PFSK-1 (cell line): Measurements from ENCODE around the gene PANX1.

Source experiments
- FOXP2 ChIP-seq: optimal IDR thresholded peaks from 2 replicates; pipeline ENCODE3; 2011; ENCODE audit warnings: borderline replicate concordance, control low read depth, inconsistent platforms; ENCODE audit not compliant: insufficient read depth; ENCODE audit errors: extremely low read length, extremely low read depth
- POLR2AphosphoS5 ChIP-seq: IDR thresholded peaks from 2 replicates; pipeline ENCODE4 v1.6.1; 2012; ENCODE audit warnings: low read depth, mild to moderate bottlenecking, control low read depth, low read length, moderate library complexity
- SIN3A ChIP-seq: IDR thresholded peaks from 2 replicates; pipeline ENCODE4 v1.6.1; 2012; ENCODE audit warnings: mild to moderate bottlenecking, low read length, moderate library complexity, borderline replicate concordance; ENCODE audit not compliant: insufficient read depth
- TAF1 ChIP-seq: IDR thresholded peaks from 2 replicates; pipeline ENCODE4 v1.6.1; 2012; ENCODE audit warnings: low read length, control low read depth, borderline replicate concordance; ENCODE audit not compliant: insufficient read depth
- TF ChIP-seq, protein P1 (sequence below), 2 experiments: IDR thresholded peaks; 2 replicates each; pipeline versions ENCODE4 v1.6.1 to v1.8.0; 2011 to 2012; ENCODE audit warnings: low read depth in 2 of 2, low read length in 2 of 2, control low read depth in 1 of 2, inconsistent platforms in 1 of 2, mild to moderate bottlenecking in 1 of 2, moderate library complexity in 1 of 2; ENCODE audit not compliant: insufficient read depth in 1 of 2

The PANX1 gene

GRCh38 chr11:94183886-94184264, 55.2 kb downstream of the PANX1 start:
- TF ChIP-seq TAF1 (no peak), SIN3A (no peak), POLR2AphosphoS5 (no peak), FOXP2 (no peak)
- TF ChIP-seq, protein P1, sequence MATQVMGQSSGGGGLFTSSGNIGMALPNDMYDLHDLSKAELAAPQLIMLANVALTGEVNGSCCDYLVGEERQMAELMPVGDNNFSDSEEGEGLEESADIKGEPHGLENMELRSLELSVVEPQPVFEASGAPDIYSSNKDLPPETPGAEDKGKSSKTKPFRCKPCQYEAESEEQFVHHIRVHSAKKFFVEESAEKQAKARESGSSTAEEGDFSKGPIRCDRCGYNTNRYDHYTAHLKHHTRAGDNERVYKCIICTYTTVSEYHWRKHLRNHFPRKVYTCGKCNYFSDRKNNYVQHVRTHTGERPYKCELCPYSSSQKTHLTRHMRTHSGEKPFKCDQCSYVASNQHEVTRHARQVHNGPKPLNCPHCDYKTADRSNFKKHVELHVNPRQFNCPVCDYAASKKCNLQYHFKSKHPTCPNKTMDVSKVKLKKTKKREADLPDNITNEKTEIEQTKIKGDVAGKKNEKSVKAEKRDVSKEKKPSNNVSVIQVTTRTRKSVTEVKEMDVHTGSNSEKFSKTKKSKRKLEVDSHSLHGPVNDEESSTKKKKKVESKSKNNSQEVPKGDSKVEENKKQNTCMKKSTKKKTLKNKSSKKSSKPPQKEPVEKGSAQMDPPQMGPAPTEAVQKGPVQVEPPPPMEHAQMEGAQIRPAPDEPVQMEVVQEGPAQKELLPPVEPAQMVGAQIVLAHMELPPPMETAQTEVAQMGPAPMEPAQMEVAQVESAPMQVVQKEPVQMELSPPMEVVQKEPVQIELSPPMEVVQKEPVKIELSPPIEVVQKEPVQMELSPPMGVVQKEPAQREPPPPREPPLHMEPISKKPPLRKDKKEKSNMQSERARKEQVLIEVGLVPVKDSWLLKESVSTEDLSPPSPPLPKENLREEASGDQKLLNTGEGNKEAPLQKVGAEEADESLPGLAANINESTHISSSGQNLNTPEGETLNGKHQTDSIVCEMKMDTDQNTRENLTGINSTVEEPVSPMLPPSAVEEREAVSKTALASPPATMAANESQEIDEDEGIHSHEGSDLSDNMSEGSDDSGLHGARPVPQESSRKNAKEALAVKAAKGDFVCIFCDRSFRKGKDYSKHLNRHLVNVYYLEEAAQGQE (IDR thresholded peaks at IDR 0.05; ENCODE audit: insufficient read depth in 1 of 2, low read depth in 2 of 2, low read length in 2 of 2) = no peak

DNA sequence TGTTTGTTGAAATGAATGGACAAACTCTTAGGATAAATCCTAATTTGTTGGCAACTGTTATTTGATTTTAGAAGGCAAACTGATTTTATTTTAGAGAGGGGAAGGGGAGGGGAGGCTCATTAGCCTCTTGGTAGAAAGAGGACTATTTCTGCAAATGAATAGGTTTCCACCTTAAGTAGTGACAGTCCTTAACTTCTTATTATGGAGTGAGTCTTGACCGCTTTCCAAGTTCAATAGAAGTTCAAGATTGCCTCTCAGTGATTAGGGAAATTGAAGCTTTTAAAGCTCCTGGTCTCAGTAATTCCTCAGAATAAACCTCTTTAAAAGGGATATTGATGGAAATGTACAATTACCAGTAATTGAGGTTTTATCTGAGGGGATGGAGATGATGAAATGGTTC, 55.7 kb downstream of the PANX1 start:
- TF ChIP-seq FOXP2 (no peak), POLR2AphosphoS5 (no peak), SIN3A (no peak), TAF1 (no peak)
- TF ChIP-seq, protein P1 (IDR thresholded peaks at IDR 0.05; ENCODE audit: insufficient read depth in 1 of 2, low read depth in 2 of 2, low read length in 2 of 2) = no peak

GRCh38 chr11:94184846-94185245, 56.2 kb downstream of the PANX1 start:
- no peak for TF ChIP-seq POLR2AphosphoS5
- no peak for TF ChIP-seq SIN3A
- no peak for TF ChIP-seq TAF1
- TF ChIP-seq FOXP2 = no peak
- TF ChIP-seq, protein P1 (IDR thresholded peaks at IDR 0.05; ENCODE audit: insufficient read depth in 1 of 2, low read depth in 2 of 2, low read length in 2 of 2) = no peak

GRCh38 chr11:94185416-94186084, 56.9 kb downstream of the PANX1 start:
- TF ChIP-seq TAF1 (no peak), POLR2AphosphoS5 (no peak), FOXP2 (no peak), SIN3A (no peak)
- TF ChIP-seq, protein P1 (IDR thresholded peaks at IDR 0.05; ENCODE audit: insufficient read depth in 1 of 2, low read depth in 2 of 2, low read length in 2 of 2) = no peak
